NB4 (cell line): Measurements from ENCODE around the gene CSNK2A3.

Source experiments
- POLR2A ChIP-seq: IDR thresholded peaks from 2 replicates; pipeline ENCODE4 v1.6.1; 2011; ENCODE audit warnings: mild to moderate bottlenecking; ENCODE audit not compliant: insufficient read length; ENCODE audit errors: extremely low read depth
- TF ChIP-seq, protein P1 (sequence below): IDR thresholded peaks from one replicate; pipeline ENCODE4 v1.5.1; 2012; ENCODE audit warnings: low read depth, low read length
- TF ChIP-seq, protein P2 (sequence below): IDR thresholded peaks from 2 replicates; pipeline ENCODE4 v1.6.1; 2011; ENCODE audit warnings: low read depth, low read length

DNA sequence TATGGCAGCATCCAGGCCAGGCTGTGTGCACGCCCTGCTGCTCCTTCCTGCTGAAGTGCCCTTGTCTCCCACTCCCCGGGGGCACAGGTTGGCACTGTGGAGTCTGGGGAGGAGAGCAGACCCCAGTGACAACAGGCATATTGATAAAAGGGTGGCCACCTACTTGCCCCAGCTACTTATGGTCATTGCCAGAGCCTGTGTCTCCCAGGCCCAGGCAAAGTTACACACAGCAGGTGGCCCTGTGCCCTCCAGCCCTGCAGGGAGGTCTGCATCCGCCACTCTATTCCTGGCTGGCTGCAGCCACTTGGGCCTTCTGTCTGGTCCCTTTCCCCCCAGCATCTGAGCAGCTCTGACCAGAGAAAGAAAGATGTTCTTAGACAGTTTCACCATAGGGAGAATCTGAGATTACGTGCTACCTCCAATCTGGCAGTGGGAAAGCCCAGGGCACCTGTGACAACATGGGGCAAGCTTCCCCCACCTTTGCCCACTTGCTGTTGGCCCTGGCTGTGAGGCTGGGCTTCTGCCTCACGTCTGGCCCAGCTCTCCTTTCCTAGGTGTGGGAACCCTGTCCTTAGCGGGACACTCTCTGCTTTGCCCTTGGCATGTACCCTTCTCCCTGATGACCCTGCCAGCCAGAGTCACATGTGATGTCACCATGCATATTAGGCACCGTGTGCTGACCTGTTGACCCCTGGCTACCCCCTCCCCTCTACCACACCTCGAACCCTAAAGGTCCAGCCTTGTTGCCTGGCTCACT is 25.3 kb upstream of the CSNK2A3 start:
- TF ChIP-seq, protein P1, sequence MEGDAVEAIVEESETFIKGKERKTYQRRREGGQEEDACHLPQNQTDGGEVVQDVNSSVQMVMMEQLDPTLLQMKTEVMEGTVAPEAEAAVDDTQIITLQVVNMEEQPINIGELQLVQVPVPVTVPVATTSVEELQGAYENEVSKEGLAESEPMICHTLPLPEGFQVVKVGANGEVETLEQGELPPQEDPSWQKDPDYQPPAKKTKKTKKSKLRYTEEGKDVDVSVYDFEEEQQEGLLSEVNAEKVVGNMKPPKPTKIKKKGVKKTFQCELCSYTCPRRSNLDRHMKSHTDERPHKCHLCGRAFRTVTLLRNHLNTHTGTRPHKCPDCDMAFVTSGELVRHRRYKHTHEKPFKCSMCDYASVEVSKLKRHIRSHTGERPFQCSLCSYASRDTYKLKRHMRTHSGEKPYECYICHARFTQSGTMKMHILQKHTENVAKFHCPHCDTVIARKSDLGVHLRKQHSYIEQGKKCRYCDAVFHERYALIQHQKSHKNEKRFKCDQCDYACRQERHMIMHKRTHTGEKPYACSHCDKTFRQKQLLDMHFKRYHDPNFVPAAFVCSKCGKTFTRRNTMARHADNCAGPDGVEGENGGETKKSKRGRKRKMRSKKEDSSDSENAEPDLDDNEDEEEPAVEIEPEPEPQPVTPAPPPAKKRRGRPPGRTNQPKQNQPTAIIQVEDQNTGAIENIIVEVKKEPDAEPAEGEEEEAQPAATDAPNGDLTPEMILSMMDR, result no peak
- TF ChIP-seq, protein P2, sequence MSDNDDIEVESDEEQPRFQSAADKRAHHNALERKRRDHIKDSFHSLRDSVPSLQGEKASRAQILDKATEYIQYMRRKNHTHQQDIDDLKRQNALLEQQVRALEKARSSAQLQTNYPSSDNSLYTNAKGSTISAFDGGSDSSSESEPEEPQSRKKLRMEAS, result no peak
- TF ChIP-seq POLR2A, result no peak
